SKM-1 (cell line): ENCODE data around the gene PXDC1.
"Not testable (repeated sequence)": the region's sequence is repeated elsewhere in the genome, so short reads cannot be mapped to it uniquely, and the experiment has no call there.

Experiments
- DNase-seq: peaks from one replicate; lab custom pipeline; 2025; ENCODE audit not compliant: unreplicated experiment; lab: John Stamatoyannopoulos, UW

Gene PXDC1

GRCh38 chr6:3714768-3715167, 36.7 kb downstream of the PXDC1 start:
- DNase-seq, result no peak

DNA sequence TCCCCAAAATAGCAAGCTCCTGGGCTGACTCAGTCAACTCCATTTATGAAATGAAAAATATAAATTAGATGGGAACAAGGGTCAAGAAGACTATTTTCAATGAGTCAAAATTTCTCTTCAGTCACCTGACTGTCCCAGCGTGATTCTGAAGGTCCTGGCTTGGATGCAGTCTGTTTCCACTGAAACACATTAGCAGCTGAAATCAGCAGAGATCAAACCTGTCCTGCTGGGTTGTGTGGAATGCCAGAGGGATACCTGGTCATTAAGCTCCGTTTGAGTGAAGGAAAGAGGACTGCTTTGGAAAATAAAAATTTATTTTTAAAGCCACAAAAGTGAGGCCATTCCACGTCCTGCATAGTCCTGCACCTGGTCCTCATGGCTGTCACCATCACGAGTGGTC, 37.4 kb downstream of the PXDC1 start:
- no peak for DNase-seq

DNA sequence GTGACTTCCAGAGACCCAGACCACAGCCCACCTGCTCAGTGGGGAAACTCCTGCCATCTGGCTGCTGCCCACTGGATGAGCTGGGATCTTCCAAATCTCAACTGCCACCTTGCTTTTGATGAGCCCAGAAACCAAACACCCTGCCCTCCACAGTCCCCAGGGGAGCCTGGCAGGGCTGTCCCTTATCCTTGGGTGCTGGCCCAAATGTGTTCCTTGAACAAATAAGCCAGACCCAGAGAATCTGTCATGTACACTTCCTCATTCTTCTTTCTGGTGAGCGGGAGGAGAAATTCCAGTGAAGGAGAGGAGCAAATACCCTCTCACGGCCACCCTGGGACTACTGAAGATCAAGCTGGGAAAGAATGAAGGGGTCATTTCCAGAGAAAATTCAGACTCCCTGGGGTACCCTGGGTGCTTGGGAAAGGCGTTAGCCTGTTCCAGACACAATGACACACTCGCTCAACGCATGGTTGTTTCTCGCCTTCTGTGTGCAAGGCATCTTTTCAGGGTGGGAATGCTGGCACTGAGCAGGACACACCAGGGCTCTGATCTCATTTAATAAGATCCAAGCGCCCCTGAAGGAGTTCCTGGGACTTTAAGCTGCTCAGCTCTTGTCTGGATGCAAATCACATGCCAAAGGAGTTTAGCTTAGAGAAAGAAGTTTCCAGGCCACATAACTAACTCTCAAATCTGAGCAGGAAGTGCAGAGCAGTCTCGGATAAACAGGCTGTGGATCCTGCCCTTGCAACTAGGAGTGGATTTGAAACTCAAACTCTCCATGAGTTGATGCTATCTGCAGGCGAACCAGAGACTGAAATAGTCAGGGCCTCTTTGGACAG, 38.5 kb downstream of the PXDC1 start:
- DNase-seq, result no peak

- no peak for DNase-seq
Observed at GRCh38 chr6:3711776-3712175, 39.7 kb downstream of the PXDC1 start.

DNA sequence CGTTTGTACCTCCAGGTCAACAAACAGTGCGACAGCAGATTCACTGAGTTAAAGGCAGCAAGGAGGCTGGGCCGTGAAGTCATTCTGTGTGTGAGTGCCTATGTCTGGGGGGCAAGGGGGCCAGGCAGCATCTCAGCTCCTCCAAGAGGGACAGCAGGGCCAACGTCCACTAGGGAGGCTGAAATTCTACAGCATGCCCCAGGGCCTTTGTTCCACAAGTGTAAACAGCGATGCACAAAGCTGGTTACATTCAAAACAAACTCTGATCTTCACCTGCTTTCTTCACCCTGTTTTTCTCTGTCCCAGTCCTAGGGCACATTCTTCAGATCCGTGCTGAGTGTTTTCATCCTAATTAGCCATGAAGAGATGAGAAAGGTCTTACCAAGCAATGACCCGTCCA, 41.1 kb downstream of the PXDC1 start:
- DNase-seq, result no peak

DNA sequence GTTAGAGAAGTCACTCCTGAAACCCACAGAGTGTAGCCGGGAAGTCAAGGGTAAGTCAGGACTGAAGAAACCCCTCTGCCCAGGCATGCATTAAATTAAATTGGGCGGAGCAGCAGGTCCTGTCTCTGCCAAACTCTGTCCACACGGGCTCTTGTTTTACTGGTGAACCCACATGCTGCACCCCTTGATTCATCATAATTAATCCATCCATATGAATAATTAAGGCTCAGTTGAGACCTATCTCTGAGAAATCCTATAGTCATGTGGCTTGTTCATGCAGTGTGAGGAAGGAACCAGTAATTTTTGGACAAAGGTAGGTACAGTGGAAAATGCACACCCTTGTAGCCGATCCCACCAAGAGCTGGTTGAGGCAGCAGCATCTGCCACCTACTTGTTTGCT, 43.0 kb downstream of the PXDC1 start:
- no peak for DNase-seq

DNA sequence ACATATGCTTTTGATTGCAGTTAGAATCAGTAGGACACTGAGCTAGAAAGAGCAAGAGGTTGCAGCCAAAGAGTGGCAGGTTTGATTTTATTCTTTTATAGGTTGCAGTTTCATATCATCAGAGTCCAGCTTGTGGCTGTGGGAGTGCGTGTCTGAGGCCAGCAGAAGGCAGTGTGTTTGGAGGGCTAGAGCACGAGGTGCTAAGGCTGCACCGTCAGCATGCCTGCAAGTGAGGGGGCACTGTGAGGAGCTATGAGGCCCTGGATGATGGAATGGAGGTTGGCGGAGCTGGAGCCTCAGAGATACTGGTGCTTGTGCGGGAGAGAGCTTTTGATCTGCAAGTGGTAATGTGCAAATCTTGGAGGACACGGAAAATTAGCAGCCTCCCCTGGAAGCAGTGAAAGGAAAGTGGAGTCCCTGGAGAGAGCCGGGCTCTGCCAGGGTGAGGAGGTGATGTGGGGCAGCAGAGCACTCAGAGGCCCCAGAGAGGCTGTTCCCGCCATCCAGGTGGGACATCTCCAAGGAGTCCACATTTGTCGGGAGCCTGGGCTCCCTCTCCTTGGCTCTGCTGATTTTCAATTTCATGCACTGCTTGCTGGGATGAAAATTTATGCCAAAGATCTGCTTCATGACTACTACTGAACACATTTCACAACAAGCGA, 43.6 kb downstream of the PXDC1 start:
- DNase-seq, result no peak

- DNase-seq, result no peak
Observed at GRCh38 chr6:3707024-3707423, 44.5 kb downstream of the PXDC1 start.

DNA sequence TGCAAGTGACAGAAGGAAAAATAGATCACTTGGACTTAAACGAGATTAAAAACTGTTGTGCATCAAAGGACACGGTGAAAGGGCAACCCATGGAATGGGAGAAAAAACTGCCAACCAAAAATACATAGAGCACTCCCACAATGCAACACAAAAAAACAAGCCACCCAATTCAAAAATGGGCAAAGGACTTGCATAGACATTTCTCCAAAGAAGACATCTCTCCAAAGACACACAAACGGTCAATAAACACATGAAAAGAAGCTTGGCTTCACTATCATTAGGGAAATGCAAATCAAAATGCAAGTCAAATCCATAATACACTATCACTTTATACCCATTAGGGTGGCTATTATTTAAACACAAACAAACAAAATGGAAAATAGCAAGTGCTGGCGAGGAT, 45.0 kb downstream of the PXDC1 start:
- DNase-seq, result no peak

DNA sequence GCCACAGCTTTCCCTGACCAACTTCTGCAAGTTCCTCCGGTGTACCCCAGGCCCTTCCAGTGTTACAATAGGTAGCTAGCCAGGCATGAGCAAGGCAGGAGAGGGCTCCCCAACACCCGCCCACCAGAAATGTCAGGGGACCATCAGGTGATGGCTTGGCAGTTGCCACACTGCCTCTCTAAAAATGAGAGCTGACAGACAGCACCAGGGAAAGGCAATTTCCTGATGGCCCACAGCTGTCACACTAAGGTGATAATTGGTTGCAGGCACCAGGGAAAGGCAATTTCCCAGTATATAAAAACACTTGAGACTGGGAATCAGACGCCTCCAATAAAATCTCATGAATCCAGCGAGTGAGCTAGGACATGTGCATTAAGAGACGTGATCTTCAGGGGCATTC, 49.9 kb downstream of the PXDC1 start:
- DNase-seq, result no peak

- no peak for DNase-seq
Observed at GRCh38 chr6:3699231-3699630, 52.3 kb downstream of the PXDC1 start.

GRCh38 chr6:3698021-3698420, 53.5 kb downstream of the PXDC1 start:
- DNase-seq, result no peak

DNA sequence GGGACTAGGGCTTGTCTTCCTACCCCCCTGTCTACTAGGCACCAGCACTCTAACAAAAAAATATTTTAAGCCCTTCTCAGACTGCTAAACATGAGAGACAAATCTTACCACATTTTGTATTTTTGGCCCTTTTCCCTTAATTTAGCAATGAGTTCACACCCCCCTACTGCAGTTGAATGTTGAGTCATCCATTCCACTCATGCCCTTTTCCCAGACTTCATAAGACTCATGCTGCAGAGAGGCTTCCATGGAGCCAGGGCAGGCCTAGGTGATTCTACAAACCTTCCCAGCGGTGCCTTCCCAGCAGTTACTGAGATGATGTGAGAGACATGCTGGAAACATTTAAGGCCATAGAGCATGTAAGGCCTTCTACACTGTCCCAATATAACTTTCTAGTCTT, 53.9 kb downstream of the PXDC1 start:
- no peak for DNase-seq

DNA sequence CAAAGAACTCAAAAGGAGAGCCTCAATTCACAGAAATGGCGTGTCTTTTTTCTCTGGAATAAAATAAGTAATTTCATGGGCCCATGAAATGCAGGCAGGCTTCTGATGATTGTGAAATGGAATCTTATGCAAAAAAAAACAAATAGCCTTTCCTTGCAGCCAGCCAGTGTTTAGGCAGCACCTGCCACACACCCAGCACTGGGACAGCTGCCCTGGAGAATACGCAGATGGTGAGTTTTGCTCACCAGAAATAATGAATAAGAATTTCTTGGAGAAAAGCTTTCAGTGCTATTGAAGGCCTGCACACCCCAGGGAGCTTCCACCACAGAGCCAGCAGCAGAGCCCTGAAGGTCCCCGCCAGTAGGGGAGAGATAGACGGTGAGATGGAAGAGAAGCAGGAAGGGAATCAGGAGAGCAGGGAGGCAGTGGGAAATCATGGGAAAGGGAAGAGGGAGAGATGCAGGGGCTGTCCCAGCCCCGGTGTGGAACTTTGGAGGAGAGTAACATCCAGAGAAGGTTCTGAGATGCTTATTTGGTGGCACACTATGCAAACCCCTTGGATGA, 54.9 kb downstream of the PXDC1 start:
- DNase-seq, result no peak

DNA sequence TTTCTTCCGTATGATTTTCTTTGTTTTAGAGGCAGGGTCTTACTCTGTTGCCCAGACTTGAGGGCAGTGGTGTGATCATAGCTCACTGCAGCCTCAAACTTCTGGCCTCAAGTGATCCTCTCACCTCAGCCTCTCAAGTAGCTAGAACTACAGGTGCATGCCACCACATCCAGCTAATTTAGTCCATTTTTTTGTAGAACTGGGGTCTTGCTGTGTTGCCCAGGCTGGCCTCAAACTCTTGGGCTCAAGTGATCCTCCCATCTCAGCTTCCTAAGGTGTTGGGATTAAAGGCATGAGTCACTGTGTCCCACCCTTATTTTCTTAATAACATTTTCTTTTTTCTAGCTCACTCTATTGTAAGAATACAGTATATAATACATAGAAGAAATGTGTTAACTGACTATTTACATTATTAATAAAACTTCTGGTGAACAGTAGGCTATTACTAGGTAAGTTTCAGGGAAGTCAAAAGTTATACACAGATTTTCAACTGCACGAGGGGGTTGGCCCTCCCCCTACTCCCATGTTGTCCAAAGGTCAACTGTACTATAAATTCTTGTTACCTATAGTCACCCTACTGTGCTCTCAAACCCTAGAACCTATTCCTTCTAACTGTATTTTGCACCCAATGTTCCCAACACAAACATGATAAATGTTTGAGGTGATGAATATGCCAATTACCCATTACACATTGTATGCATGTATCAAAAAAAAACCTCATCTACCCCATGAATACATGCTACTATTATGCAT, 56.3 kb downstream of the PXDC1 start:
- DNase-seq, result no peak

- DNase-seq, result no peak
Observed at GRCh38 chr6:3693831-3694230, 57.7 kb downstream of the PXDC1 start.

- DNase-seq, result no peak
Observed at GRCh38 chr6:3690506-3690905, 61.0 kb downstream of the PXDC1 start.

DNA sequence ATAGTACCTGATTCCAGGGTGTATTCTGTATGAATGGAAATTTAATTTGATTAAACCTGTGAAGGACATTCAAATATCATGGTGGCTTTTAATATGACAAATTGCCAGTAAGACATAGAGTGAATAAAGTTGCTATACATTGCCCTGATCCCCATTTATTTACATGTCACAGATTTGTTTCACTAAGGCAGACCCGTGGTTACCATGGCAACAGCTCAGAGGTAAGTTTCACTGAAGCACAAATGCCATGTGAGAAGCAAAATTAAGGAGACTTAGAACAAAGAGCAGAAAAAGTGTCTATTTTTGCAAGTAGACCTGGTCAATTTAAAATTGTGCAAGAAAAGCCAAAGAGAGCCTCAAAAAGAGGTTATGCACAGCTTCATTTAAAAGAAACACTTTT, 63.7 kb downstream of the PXDC1 start:
- DNase-seq, result no peak

GRCh38 chr6:3683331-3683730, 68.2 kb downstream of the PXDC1 start:
- no peak for DNase-seq

DNA sequence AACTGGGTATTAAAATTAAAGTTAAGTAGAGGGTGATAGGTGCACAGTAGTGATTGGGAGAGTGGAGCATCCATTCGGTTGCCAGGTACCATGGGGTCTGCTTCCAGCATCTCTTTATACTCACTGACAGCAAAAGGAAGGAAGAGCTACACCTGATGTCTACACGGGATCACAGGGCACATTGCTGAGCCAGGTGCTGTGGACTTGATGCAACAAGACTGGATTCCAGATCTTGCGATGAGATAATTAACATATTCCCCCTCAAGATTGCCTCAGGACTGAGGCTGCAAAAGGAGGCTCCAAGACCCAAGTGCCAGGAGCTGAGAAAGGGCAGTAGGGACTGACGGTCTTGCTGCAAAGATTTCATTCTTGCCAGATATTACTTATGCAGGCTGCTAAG, 72.6 kb downstream of the PXDC1 start:
- no peak for DNase-seq

DNA sequence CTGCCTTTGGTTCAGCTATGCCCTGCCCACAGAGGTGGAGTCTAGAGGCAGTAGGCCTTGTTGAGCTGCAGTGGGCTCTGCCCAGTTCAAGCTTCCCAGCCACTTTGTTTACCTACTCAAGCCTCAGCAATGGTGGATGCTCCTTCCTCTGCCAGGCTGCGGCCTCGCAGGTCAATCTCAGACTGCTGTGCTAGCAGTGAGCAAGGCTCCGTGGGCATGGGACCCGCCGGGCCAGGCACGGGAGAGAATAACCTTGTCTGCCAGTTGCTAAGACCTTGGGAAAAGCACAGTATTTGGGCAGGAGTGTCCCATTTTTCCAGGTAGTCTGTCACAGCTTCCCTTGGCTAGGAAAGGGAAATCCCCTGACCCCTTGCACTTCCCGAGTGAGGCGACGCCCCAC, 73.8 kb downstream of the PXDC1 start:
- not testable (repeated sequence) for DNase-seq

DNA sequence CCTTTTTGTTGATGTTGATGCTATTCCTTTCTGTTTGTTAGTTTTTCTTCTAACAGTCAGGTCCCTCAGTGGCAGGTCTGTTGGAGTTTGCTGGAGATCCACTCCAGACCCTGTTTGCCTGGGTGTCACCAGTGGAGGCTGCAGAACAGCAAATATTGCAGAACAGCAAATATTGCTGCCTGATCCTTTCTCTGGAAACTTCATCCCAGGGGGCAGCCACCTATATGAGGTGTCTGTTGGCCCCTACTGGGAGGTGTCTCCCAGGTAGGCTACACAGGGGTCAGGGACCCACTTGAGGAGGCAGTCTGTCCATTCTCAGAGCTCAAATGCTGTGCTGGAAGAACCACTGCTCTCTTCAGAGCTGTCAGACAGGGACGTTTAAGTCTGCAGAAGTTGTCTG, 74.2 kb downstream of the PXDC1 start:
- DNase-seq, result not testable (repeated sequence)
